HG03064 (cell line): ENCODE data around the gene SLC23A3.

Experiments
- ATAC-seq: cut with Tn5 transposase; IDR thresholded peaks from one replicate; pipeline ENCODE4 v1.9.1; 2021; ENCODE audit warnings: low read depth; ENCODE audit not compliant: unreplicated experiment

SLC23A3 gene

GRCh38 chr2:219176818-219177551 lies 7.2 kb upstream of the SLC23A3 start, which contains the start of gene CNPPD1:
Gene CNPPD1 (minus strand): TSS chr2:219176925. CDS start chr2:219176828, 97 bp downstream.
- peak; percentile 68 for ATAC-seq

DNA sequence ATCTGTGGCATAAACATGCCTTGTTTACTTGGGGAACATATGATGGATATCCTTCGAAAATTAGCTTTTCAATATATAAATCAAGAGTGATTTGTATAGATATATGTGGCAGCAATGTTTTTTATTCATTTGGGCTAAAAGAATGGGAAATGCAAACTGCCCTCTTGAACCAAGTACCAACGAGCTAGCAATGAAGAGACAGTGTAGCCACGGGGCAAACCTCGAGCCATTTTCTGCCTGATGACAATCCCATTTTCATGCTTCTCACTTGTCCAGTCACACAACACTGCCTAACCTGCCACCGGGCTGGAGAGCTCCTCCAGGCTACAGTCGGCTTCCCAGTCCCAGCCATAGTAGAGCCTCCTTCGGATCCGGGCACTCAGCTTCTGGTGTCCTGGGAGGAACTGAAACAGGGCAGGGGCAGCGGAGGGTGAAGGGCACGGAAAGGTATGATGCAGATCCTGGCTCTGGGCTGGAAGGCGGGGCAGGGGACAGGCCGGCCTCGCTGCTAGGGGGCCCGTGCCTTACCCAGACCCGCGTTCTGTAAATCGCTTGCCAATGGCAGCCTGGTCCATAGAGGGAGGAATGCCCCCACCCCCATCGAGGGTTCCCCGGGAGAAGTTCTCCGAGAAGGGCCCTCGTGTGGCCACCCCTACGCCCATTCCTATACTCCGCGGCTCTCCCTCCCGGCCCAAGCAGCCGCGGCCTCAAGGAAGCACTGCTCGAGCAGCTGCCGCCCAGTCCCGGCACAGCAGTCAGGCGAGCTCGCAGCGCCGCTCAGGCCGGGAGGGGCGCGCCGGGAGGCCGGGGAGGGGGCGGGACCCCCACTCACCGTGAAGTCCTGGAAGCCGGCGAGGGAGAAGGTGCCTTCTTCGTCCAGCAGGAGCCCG lies 6.3 kb upstream of the SLC23A3 start:
- ATAC-seq: peak; percentile 25

DNA sequence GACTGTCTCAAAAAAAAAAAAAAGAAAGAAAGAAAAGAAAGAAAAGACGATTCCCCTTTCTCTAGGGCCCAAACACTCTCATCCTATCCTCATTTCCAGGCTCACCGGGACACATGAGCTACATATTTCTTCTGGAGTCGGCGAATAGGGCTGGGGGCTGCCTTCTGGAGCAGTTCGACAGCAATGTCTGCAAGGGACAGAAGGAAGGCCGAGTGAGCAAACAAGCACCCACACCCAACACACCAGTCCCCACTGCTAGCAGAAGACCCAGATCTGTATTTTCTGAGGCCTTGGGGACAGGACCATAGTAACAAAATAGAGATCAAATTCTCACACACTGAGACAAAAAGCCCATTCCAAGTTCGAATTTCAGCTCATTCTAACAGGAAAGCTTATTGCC lies 5.7 kb upstream of the SLC23A3 start:
- no peak for ATAC-seq

GRCh38 chr2:219174801-219175200 lies 5.0 kb upstream of the SLC23A3 start:
- no peak for ATAC-seq

GRCh38 chr2:219174146-219174545 lies 4.3 kb upstream of the SLC23A3 start:
- ATAC-seq: no peak

- no peak for ATAC-seq
These were observed 3.3 kb upstream of the SLC23A3 start for GRCh38 chr2:219173176-219173575.

DNA sequence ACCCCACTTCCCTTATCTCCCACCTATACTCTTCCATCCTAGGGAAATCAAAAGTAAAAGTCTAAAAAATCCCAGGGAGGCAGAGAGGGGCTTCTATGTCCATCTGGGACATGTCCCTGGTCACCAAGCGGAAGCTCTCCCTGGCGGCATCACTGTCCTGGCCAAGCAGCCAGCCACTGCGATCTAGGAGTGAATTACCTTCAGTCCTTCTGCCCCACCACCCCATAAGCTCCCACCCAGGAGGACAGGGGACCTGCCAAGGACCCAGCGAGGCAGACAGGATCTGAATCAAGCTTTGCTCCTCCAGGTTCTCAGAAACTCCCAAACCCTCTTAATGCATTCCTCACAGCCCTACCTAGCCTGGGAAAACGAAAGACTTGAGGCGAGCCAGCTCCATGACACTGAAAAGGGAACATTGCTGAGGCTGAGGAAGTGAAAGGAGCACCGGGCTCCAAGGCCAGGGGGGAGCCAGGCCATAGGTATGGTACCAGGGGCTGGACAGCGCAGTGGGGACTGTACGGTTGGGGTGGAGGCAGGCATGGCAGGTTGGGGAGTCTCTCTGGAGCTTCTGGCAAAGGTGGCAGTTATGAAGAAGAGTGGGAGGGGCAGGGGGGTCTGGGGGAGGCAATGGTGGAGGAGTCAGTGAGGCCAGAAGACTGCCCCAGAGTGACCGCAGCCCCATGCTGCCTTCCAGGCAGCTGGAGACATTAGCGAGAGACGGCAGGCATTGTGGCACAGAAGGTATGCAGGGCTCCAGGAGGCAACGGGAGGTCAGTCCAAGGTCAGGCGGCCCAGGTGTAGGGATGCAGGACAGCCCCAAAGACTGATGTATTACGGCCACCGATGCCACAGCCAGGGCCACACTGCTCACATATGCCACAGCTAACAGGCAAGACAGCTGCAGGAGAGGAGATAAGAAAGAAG lies 2.7 kb upstream of the SLC23A3 start:
- no peak for ATAC-seq

DNA sequence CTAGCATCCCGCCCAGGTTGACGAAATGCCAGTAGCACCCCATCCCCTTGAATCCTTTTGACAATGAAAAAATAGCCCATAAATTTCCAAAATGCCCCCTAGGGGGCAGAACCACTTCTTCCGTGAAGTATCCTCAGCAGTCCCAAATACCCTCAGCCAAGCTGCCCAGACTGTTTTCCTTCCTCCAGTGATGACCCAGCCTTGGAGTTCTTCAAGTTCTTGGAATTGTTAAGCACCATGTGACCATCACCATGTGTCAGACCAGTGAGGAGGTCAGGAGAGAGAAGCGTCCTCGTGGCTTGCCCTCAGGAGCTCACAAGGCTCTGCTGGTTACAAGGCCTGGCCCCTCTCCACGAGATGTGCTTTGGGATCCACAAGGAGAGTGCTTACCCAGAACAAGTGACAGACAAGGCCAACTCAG lies 1.4 kb upstream of the SLC23A3 start:
- ATAC-seq: no peak

DNA sequence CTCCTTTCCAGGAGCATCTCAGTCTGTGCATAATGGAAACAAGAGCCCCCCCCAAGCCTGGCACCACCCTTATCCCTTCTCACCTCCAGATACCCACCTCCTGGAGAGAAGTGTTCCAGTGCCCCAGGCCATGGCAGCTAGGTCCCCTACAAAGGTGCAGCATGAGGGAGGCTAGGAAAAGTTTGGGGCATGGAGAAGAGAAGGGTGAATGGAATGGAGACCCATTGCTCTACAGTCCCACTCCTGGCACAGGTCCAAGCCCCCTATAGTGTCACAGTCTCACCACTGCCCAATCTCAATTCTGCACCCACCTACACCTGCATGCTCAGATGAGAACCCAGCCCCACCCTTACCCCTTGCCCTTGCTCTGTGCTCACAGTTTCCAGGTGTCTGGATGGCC lies 897 bp downstream of the SLC23A3 start:
- ATAC-seq: no peak

GRCh38 chr2:219168526-219168925 lies 1.3 kb downstream of the SLC23A3 start:
- no peak for ATAC-seq

DNA sequence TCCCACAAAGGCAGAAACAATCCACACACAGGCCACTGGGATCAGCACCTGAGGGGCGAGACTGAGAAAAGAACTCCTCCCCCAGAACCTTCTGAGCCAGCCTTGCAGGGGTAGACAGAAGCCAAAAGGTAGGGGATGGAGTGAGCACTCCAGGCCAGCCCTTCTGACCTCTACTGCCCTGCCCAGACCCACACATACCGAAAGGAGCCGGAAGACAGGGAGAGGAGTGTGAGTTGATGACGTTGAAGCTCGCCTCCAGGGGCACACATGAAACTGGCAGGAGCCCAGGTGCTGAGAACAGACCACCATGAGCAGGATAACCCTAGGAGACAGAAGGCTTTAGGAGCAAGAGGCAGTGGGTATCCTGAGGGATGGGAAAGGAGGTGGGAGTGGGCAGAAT lies 1.8 kb downstream of the SLC23A3 start:
- no peak for ATAC-seq

- no peak for ATAC-seq
These were observed 4.5 kb downstream of the SLC23A3 start for GRCh38 chr2:219165058-219165911.

GRCh38 chr2:219163156-219163555 lies 6.7 kb downstream of the SLC23A3 start:
- no peak for ATAC-seq

DNA sequence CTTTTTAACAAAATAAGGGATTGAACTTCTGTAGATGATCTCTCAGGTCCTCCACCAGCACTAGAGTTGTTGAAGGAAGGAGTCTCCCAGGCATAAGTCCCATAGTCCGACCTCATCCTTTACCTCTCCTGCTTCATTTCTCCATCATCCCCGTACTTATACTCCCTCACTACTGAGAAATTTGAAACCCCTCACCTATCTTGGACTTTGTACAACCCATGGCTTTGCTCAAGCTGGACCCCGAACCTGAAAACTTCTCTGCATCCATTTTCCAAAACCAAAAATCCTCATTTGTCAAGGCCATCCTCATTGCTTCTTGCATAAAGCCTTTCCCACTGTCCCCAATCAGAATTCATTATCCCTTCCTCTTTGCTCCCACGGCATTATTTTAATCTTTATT lies 8.7 kb downstream of the SLC23A3 start:
- no peak for ATAC-seq

- peak; percentile 84 for ATAC-seq
These were observed 9.4 kb downstream of the SLC23A3 start, which contains the start of gene NHEJ1 for GRCh38 chr2:219160186-219161017. Gene NHEJ1 (minus strand): TSS chr2:219160815. CDS start chr2:219158362, 2,453 bp downstream.

DNA sequence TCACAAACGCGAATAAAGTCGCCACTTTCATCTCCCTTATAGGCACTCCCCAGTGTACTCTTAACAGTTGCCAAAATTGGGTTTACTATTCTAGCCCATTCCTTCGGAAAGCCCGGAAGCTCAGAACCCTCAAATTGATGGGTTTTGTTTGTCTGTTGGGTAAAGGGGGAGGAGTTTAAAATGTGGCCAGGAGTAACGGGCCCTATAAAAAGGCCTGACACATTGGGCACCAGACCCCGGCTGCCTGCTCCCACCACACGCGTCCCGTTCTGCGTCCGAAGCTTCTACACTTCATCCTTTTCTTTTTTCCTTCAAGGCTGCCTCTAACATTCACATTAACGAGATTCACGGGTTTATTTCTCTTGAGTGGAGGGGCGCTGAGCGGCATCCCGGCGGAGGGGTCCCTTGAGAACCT lies 10.1 kb downstream of the SLC23A3 start:
- peak; percentile 2 for ATAC-seq

DNA sequence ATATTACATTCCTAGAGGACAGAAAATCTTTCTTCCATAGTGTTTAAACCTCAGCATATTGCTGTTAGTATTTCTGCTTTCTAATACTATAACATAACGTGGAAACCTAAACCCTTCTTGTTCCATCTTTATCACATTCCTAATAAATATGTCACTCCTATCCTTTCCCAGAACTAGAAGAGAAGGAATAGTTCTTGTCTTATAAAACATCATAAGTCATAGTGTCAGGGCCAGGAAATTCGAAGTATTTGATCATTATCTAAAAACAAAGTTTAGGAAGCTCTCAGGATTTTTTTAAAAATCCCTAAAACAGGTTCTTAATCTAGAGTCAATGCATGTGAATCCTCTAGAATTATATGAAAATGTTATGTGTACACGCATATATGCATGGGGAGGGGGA lies 11.2 kb downstream of the SLC23A3 start:
- ATAC-seq: no peak

DNA sequence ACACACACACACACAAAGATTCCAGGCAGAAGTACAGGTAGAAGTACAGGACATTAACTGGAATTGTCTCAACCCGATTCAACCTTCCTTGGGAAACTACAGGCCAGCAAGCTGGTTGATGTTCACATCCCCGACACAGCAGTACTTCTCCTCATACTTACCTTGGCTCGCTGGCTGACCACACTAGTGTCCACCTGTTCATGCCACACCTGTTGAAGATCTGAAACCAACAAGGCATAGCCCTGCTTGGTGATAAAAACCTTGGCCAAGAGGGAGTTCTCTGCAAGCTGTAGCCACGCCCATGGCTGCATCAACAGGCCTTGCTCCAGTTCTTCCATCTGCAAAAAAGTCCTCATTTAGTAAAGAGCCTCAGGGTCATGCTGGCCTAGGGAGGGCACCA lies 11.8 kb downstream of the SLC23A3 start:
- no peak for ATAC-seq

- no peak for ATAC-seq
These were observed 12.4 kb downstream of the SLC23A3 start for GRCh38 chr2:219157396-219157795.
